ENCODE data around the gene TMEM201. TPM values are rescaled to one million over a fixed set of nuclear protein-coding genes. Genes with fewer than 3 reads are reported as not detected.

TMEM201 gene
- total and polyA plus RNA-seq, 2 of the 8 experiments (the other 6 are each of a cell fraction or from before 2014, with no cell fraction given): 8.2 to 27.1 TPM

- TF ChIP-seq CTCF (IDR thresholded peaks at IDR 0.05; ENCODE audit: control extremely low read depth in 1 of 3, insufficient read depth in 1 of 3, low read depth in 1 of 3, low read length in 3 of 3): no peak
- no peak for TF ChIP-seq KDM1A (IDR thresholded peaks at IDR 0.05; ENCODE audit: borderline replicate concordance, low read length)
- TF ChIP-seq TAF1 (IDR thresholded peaks at IDR 0.05; ENCODE audit: low read depth, low read length): no peak
- TF ChIP-seq SP4 (IDR thresholded peaks at IDR 0.05; ENCODE audit: low read length): no peak
- no peak for TF ChIP-seq USF2 (IDR thresholded peaks at IDR 0.05; ENCODE audit: low read length)
- TF ChIP-seq GTF2F1 (IDR thresholded peaks at IDR 0.05; ENCODE audit: borderline replicate concordance, low read depth, low read length): no peak
- no peak for TF ChIP-seq RFX5 (IDR thresholded peaks at IDR 0.05; ENCODE audit: borderline replicate concordance, low read depth, low read length)
- no peak for TF ChIP-seq SAP30 (IDR thresholded peaks at IDR 0.05; ENCODE audit: insufficient read depth, insufficient replicate concordance, low read length)
- TF ChIP-seq BCL11A (IDR thresholded peaks at IDR 0.05; ENCODE audit: low read depth in 2 of 2, low read length in 2 of 2): no peak
These were observed 64.9 kb downstream of the TMEM201 start (continued) for GRCh38 chr1:9653491-9654050.
